Head of caudate nucleus (tissue), 42 donors: ENCODE measurements around the gene VEZT.
A peak's percentile ranks its signal among the peaks of the same experiment; 100 is the strongest.
"Not testable (repeated sequence)": the region's sequence is repeated elsewhere in the genome, so short reads cannot be mapped to it uniquely, and the experiment has no call there.

Experiments
- DNase-seq, 42 donors: peaks; one replicate each; pipeline versions ENCODE4 v3.0.0 to v3.0.0-alpha.2; 2020 to 2021; ENCODE audit warnings: mixed read lengths in 7 of 42
- intact Hi-C: fragments of 100-400 bp; cut with DNase I; formaldehyde crosslinking; loops from one replicate; pipeline ENCODE4 v1.15.0; 2022

Gene VEZT

GRCh38 chr12:95218150-95219133, 835 bp downstream of the VEZT start:
- intact Hi-C loops = loop anchor here (5.0 kb wide), 1 partner anchor 146 kb away; the partner anchor contains the start of gene NR2C1
- DNase-seq = peak in 27 of 42 donors; percentile 20 to 85 (median 67)

DNA sequence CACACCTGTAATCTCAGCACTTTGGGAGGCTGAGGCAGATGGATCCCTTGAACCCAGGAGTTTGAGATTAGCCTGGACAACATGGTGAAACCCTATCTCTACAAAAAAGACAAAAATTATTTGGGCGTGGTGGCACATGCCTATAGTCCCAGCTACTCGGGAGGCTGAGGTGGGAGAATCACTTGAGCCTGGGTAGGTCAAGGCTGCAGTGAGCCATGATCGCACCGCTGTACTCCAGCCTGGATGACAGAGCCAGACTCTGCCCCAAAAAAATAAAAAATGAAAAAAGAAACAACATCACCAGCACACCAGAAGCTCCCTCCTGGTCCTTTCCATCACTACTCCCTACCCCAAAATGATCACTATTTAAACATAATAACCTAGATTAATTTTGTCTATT, 2.6 kb downstream of the VEZT start:
- no peak for DNase-seq
- intact Hi-C loops = no loop called here

DNA sequence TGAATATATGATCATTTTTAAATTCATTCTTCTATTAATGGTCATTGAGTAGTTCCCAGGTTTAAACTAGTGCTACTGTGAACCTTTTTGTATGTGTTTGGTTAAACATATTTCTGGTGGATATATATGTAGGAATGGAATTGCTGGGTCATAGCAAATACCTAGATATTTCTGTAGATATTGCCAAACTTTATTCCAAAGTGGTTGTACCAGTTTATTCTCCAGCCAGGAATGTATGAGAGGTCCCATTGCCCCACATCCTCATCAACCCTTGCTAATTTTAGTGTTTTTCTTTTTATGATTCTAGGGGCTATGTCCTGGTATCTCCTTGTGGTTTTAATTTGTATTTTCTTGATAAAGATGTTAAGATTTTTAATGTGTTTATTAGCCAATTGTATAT, 3.1 kb downstream of the VEZT start:
- intact Hi-C loops = no loop called here

DNA sequence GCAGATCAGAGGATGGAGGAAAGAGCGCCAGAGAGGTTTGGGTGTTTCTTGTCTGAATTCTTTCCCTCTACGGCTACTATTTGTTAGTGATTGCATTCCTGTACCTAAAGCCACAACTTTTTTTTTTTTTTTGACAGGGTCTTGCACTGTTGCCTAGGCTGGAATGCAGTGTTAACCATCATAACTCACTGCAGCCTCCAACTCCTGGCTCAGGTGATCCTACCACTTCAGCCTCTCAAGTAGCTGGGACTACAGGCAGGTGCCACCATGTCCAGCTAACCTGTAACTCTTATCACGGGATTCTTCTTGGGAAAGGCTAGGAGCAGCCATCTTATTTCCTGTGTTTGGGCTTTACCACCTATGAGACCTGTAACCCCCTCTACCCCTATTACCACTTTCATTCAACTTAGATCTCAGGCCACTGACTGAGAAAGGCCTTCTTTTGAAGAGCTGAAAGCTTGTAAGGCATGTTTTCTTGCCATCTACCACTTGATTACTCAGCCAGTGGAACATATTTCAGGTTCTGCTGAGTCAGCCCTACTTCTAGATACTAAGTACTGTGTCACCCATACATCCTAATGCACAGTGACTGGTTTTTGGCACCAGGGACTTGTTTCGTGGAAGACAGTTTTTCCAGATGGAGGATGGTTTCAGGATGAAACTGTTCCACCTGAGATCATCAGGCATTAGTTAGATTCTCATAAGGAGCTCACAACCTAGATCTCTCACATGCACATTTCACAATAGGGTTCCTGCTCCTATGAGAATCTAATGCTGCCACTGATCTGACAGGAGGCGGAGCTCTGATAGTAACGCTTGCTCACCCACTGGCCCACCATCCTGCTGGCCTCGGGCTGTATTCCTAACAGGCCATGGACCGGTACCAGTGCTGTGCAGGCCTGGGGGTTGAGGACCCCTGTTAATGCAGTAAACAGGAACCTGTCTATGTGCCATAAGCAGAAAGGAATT, 6.9 kb downstream of the VEZT start:
- intact Hi-C loops = no loop called here
- no peak for DNase-seq

More for the DNA sequence above, 3.1 kb downstream of the VEZT start:
- DNase-seq = no peak

DNA sequence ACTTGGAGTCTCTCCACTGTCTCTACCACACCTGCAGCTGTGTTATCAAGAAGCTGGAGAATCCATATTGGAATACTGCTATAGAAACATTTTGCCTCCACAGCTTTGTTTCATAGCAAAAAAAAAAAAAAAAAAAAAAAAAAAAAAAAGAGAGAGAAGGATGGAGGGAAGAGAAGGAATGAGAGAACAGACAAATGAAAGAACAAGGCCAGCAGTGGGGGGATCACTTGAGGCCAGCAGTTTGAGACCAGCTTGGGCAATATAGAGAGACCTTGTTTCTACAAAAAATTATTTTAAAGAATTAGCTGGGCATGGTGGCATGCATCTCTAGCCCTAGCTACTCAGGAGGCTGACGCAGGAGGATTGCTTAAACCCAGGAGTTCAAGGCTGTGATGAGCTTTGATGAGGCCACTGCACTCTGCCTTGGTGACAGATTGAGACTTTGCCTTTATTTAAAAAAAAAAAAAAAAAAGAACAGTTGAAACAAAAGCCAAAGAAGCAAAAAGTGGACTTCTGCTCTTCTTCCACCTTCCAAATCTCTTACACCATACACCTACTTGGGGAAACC, 8.1 kb downstream of the VEZT start:
- intact Hi-C loops = no loop called here
- DNase-seq = no peak

DNA sequence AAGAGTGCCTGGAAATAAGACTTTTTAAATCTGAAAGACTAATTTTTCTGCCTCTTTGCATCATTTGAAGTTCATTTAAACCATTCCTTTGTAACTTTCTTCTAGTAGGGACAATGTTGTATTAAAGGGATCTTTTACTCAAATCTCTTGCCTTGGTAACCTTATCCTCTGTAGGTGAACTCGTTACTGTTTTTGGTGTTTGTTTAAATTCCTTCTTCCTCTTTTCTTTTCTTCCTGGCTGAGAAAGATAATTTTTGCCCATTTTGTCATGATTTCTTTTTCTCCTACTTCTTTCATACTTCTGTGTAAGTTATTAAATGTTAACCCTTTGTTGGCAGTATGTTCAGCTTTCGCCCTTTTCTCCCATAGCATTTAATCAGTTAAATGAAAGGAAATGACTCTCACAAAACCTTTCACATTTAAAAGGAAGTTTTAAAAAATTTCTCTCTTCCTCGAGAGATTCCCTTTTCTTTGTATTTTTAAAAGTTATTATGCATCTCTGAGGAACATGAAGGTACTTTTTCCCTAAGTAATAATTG, 10.3 kb downstream of the VEZT start:
- intact Hi-C loops = no loop called here
- no peak for DNase-seq

GRCh38 chr12:95228617-95229016, 11.0 kb downstream of the VEZT start:
- no peak for DNase-seq
- intact Hi-C loops = no loop called here

DNA sequence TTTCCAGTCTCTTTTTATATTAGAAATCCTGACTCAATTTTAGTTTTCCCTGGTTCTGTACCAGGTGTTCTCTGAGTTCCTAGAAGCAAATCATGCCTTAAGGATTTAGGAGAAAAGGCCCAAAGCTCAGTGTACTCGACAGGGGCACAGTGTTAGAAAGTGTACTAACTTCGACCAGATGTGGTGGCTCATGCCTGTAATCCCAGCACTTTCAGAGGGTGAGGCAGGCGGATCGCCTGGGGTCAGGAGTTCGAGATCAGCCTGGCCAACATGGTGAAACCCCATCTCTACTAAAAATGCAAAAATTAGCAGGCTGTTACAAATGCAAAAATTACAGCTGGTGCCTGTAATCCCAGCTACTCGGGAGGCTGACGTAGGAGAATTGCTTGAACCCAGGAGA, 12.0 kb downstream of the VEZT start:
- no peak for DNase-seq
- intact Hi-C loops = no loop called here

- intact Hi-C loops = no loop called here
- no peak for DNase-seq
Measured at GRCh38 chr12:95230313-95230712, 12.7 kb downstream of the VEZT start.

GRCh38 chr12:95231190-95231589, 13.6 kb downstream of the VEZT start:
- intact Hi-C loops = no loop called here
- no peak for DNase-seq

- DNase-seq, intact Hi-C loops: not testable (repeated sequence)
Measured at GRCh38 chr12:95234187-95234586, 16.6 kb downstream of the VEZT start.

DNA sequence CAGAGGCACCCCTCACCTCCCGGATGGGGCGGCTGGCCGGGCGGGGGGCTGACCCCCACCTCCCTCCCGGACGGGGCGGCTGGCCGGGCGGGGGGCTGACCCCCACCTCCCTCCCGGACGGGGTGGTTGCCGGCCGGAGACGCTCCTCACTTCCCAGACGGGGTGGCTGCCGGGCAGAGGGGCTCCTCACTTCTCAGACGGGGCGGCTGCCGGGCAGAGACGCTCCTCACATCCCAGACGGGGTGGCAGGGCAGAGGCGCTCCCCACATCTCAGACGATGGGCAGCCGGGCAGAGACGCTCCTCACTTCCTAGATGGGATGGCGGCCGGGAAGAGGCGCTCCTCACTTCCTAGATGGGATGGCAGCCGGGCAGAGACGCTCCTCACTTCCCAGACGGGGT, 18.0 kb downstream of the VEZT start:
- DNase-seq, intact Hi-C loops: not testable (repeated sequence)

DNA sequence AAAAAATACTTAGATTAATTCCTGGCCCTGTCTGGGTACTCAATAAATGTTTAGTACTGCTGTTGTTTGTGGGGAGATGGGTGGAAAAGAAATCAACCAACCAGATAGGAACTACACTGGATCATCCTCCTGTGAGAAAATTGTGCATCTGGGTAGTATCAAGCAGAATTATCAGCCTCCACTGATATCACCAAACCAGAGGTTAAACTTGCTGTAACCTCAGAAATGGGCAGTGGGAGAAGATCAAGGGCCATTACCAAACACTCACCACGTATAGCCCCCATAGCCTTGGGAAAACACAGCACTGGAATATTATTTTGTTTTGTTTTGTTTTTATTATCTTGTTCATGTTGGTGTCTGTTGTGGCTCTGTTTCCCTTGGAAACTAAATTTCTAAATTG, 19.7 kb downstream of the VEZT start:
- intact Hi-C loops = no loop called here
- no peak for DNase-seq

DNA sequence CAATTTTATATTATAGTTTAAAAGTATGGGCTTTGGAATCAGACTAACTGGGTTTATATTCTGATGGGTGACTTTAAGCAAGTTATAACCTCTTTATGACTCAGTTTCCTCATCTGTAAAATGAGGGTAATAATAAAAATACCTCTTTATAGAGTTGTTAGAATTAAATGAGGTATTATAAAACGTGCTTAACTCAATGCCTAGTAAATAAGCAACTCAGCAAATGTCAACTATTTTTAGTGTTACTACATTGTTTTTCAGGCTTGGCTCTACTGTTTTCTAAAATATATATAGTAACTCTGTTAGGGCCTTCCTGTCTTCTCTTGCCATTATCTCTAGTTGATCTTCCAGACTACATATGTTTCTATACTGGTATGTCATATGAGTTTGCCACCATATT, 20.5 kb downstream of the VEZT start:
- DNase-seq = no peak
- intact Hi-C loops = no loop called here

DNA sequence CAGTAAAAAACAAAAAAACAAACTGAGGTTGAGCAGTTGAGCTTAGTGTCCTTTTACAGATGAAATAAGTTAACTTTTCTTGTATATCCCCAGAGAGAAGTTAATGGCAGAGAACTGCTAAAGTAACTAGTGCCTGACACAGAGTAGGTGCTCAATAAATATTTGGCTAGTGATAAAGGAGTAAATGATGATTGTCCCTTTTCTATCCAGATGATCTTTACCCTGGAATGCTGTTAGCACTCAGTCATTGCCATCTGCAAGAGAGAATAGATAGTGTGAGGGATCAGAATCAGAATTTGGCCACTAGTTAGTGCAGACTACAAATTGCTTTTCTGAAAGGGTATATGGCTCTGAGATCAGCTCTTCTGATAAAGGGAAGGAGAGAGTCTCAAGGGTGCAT, 21.6 kb downstream of the VEZT start:
- intact Hi-C loops = no loop called here
- DNase-seq = no peak

DNA sequence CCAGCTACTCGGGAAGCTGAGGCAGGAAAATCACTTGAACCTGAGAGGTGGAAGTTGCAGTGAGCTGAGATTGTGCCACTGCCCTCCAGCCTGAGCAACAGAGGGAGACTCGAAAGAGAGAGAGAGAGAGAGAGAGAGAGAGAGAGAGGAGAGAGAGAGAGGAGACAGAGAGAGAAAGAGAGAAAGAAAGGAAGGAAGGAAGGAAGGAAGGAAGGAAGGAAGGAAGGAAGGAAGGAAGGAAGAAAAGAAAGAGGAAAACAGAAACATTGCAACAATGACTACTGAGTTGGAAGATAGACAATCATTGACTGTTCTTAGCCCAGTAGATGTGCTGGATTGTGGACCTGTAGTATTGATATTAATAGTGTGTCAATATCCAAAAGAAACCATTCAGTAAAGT, 22.2 kb downstream of the VEZT start:
- intact Hi-C loops, DNase-seq: not testable (repeated sequence)

DNA sequence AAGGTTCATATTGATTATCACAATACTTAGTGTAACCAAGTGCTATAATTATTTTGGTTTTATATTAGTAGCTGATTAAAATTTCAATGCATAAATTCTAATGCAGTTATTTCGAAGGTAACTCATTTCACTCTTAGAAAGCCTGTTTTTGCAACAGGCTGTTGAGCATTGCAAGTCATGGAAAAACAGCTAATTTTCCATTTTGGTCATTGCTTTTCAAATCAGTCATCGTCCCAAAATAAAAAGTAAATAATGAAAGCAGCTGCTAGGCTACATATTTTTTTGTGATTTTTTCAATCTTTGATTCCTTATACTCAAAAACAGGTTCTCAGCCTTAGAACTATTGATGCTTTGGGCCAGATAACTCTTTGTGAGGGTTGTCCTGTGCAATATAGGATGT, 22.9 kb downstream of the VEZT start:
- no peak for DNase-seq
- intact Hi-C loops = no loop called here

GRCh38 chr12:95241138-95241537, 23.5 kb downstream of the VEZT start:
- DNase-seq, intact Hi-C loops: not testable (repeated sequence)
